CD14-positive monocyte (primary cell): ENCODE measurements around the gene ITGB1BP1. TPM values are rescaled to one million over a fixed set of nuclear protein-coding genes. Genes with fewer than 3 reads are reported as not detected.
A peak's percentile ranks its signal among the peaks of the same experiment; 100 is the strongest.

Experiments
- DNase-seq, 3 donors: peaks; one replicate each; pipeline ENCODE4 v3.0.0-alpha.2; 2011 to 2022
- H2AFZ ChIP-seq: 2 replicates; pipeline ENCODE4 v1.6.0; 2012; ENCODE audit warnings: mild to moderate bottlenecking, low read depth, low read length, inconsistent platforms; ENCODE audit not compliant: insufficient read depth, poor library complexity, severe bottlenecking
- H3K27ac ChIP-seq, 2 donors: 1 replicate in 1 of 2; 2 replicates in 1 of 2; pipeline ENCODE4 v1.5.1; 2012 to 2013; ENCODE audit warnings: low read length in 2 of 2, control low read depth in 1 of 2, inconsistent platforms in 1 of 2, low read depth in 1 of 2, mild to moderate bottlenecking in 1 of 2
- H3K27me3 ChIP-seq, 2 donors: one replicate each; pipeline versions ENCODE4 v1.6.0 to v1.6.1; 2011 to 2013; ENCODE audit warnings: low read length in 2 of 2; ENCODE audit not compliant: control insufficient read depth in 2 of 2, insufficient read depth in 2 of 2
- H3K36me3 ChIP-seq, 2 donors: replicated peaks in 1 of 2; 1 replicate in 1 of 2; 2 replicates in 1 of 2; pipeline versions ENCODE4 v1.5.1 to v1.6.1; 2012 to 2013; ENCODE audit warnings: low read length in 2 of 2, control low read depth in 1 of 2, inconsistent platforms in 1 of 2, mild to moderate bottlenecking in 1 of 2; ENCODE audit not compliant: insufficient read depth in 2 of 2, control insufficient read depth in 1 of 2
- H3K4me1 ChIP-seq, 2 donors: 1 replicate in 1 of 2; 2 replicates in 1 of 2; pipeline versions ENCODE4 v1.5.1 to v1.6.1; 2012 to 2013; ENCODE audit warnings: low read length in 2 of 2, control low read depth in 1 of 2, inconsistent platforms in 1 of 2, mild to moderate bottlenecking in 1 of 2, moderate library complexity in 1 of 2; ENCODE audit not compliant: insufficient read depth in 2 of 2, control insufficient read depth in 1 of 2
- H3K4me2 ChIP-seq: replicated peaks from 2 replicates; pipeline ENCODE3; 2012; ENCODE audit warnings: low read length, moderate library complexity, mild to moderate bottlenecking; ENCODE audit not compliant: poor library complexity, severe bottlenecking; ENCODE audit errors: extremely low read depth
- H3K4me3 ChIP-seq, 3 experiments: fragments of 200-600 bp in 1 of 3; sonication (generic) in 1 of 3; replicated peaks in 1 of 3; 1 replicate in 2 of 3; 2 replicates in 1 of 3; pipeline ENCODE4 v1.5.1; 2011 to 2013; ENCODE audit warnings: low read length in 3 of 3, mild to moderate bottlenecking in 3 of 3, control low read depth in 2 of 3, low read depth in 2 of 3, inconsistent platforms in 1 of 3, moderate library complexity in 1 of 3
- H3K79me2 ChIP-seq: 2 replicates; pipeline ENCODE4 v1.6.0; 2012; ENCODE audit warnings: mild to moderate bottlenecking, control low read depth, inconsistent platforms, low read length, moderate library complexity; ENCODE audit not compliant: insufficient read depth
- H3K9ac ChIP-seq: 2 replicates; pipeline ENCODE4 v1.6.0; 2017; ENCODE audit warnings: low read length, mild to moderate bottlenecking; ENCODE audit not compliant: insufficient read depth, poor library complexity, severe bottlenecking
- H3K9me3 ChIP-seq, 2 donors: replicated peaks in 1 of 2; 1 replicate in 1 of 2; 2 replicates in 1 of 2; pipeline versions ENCODE4 v1.5.1 to v1.6.1; 2012 to 2013; ENCODE audit warnings: low read length in 2 of 2, control low read depth in 1 of 2; ENCODE audit not compliant: control insufficient read depth in 1 of 2, insufficient read depth in 1 of 2
- H4K20me1 ChIP-seq: 2 replicates; pipeline ENCODE4 v1.6.0; 2012; ENCODE audit warnings: mild to moderate bottlenecking, low read length, control low read depth, moderate library complexity; ENCODE audit not compliant: insufficient read depth
- H3K27ac Mint-ChIP-seq, 7 donors: one replicate each; pipeline ENCODE4 v1.8.0; 2020; ENCODE audit warnings: mild to moderate bottlenecking in 7 of 7, mixed read lengths in 7 of 7, moderate library complexity in 6 of 7, inconsistent platforms in 2 of 7
- H3K27me3 Mint-ChIP-seq, 3 donors: one replicate each; pipeline ENCODE4 v1.8.0; 2021 to 2022; ENCODE audit warnings: low read depth in 3 of 3, mild to moderate bottlenecking in 3 of 3, mixed read lengths in 3 of 3, moderate library complexity in 3 of 3, inconsistent platforms in 1 of 3
- H3K36me3 Mint-ChIP-seq, 2 donors: one replicate each; pipeline ENCODE4 v1.8.0; 2020; ENCODE audit warnings: mixed read lengths in 2 of 2, inconsistent platforms in 1 of 2, mild to moderate bottlenecking in 1 of 2
- H3K4me1 Mint-ChIP-seq: one replicate; pipeline ENCODE4 v1.8.0; 2020; ENCODE audit warnings: mild to moderate bottlenecking, mixed read lengths
- H3K4me3 Mint-ChIP-seq, 2 donors: one replicate each; pipeline ENCODE4 v1.8.0; 2020; ENCODE audit warnings: mild to moderate bottlenecking in 2 of 2, mixed read lengths in 2 of 2, moderate library complexity in 1 of 2
- H3K9me3 Mint-ChIP-seq, 7 donors: one replicate each; pipeline ENCODE4 v1.8.0; 2020 to 2022; ENCODE audit warnings: mixed read lengths in 7 of 7, mild to moderate bottlenecking in 6 of 7, moderate library complexity in 6 of 7, inconsistent platforms in 2 of 7
- CTCF ChIP-seq: fragments of 200-600 bp; IDR thresholded peaks from one replicate; pipeline ENCODE4 v1.8.0; 2022; ENCODE audit warnings: antibody characterized with exemption, mild to moderate bottlenecking
- WGBS: methylation state at CpG from one replicate; pipeline ENCODE4 v1.1.5; 2013; ENCODE audit warnings: missing lambda C conversion rate; ENCODE audit not compliant: insufficient coverage; 5-methylcytosine and 5-hydroxymethylcytosine counted together
- intact Hi-C, 2 donors: fragments of 100-400 bp; cut with micrococcal nuclease; formaldehyde crosslinking; loops; one replicate each; pipeline versions ENCODE4 v1.15.0 to v1.15.1; 2023
- polyA plus RNA-seq, 3 donors: library from polyadenylated mRNA; depleted of rRNA in 1 of 3; unstranded in 2 of 3; stranded (reverse) in 1 of 3; fragments of 300-500 nt in 2 of 3; fragments of >200 nt in 1 of 3; fragmentation: Illumina TruSeq in 2 of 3; gene quantifications; 1 replicate in 2 of 3; 2 replicates in 1 of 3; pipeline ENCODE4 v1.2.3, GENCODE V29; 2012 to 2021

ITGB1BP1 gene
- polyA plus RNA-seq, 3 donors, result 38.5 to 125 (median 116) TPM

GRCh38 chr2:9423922-9424272 lies 569 bp upstream of the ITGB1BP1 start:
- peak overlapping the region in 5 of 7 donors; percentile 91 to 96 (median 94) for H3K27ac Mint-ChIP-seq
- H3K36me3 Mint-ChIP-seq, result peaks cover 3 to 5% of the 10 kb centered on the region in 2 donors
- peak overlapping the region; percentile 71 to 97 (median 85) for H3K4me3 ChIP-seq
- H2AFZ ChIP-seq, result peak overlapping the region; percentile 90
- H3K4me1 Mint-ChIP-seq, result peaks cover 17% of the 10 kb centered on the region
- peak overlapping the region; percentile 88 for H3K9ac ChIP-seq
- peak overlapping the region in 1 of 2 donors; percentile 96 for H3K4me3 Mint-ChIP-seq
- H3K4me1 ChIP-seq, result peaks cover 26 to 30% of the 10 kb centered on the region in 2 donors
- peak overlapping the region; percentile 84 to 91 for H3K27ac ChIP-seq
- no peak for TF ChIP-seq CTCF
- peaks cover 14% of the 10 kb centered on the region for H4K20me1 ChIP-seq
- no peaks in the 10 kb centered on the region for H3K9me3 Mint-ChIP-seq
- intact Hi-C loops, result loop anchor here in 1 of 2 donors (5.0 kb wide), 1 partner anchor 287 kb away; no protein-coding TSS in a partner anchor
- H3K27me3 ChIP-seq, result no peaks in the 10 kb centered on the region
- H3K27me3 Mint-ChIP-seq, result no peaks in the 10 kb centered on the region
- H3K9me3 ChIP-seq, result no peaks in the 10 kb centered on the region
- H3K36me3 ChIP-seq, result peaks cover 4 to 20% of the 10 kb centered on the region in 2 donors
- peak overlapping the region; percentile 80 for H3K4me2 ChIP-seq
- under 1% methylated on average over 21 of the region's 21 CpGs for WGBS
- peaks cover 79% of the 10 kb centered on the region for H3K79me2 ChIP-seq
- DNase-seq, result peak; percentile 3 to 31 (median 7)

- Histone ChIP-seq H3K27ac (peak overlapping the region; percentile 84 to 91), H3K4me3 (peak overlapping the region; percentile 71 to 97 (median 85)), H2AFZ (peak overlapping the region; percentile 90), H3K36me3 (peaks cover 0 to 28% of the 10 kb centered on the region in 2 donors), H3K79me2 (peaks cover 91% of the 10 kb centered on the region), H3K9ac (peak overlapping the region; percentile 88), H4K20me1 (peaks cover 19% of the 10 kb centered on the region), H3K27me3 (no peaks in the 10 kb centered on the region), H3K9me3 (no peaks in the 10 kb centered on the region), H3K4me2 (peak overlapping the region; percentile 80), H3K4me1 (peaks cover 26 to 30% of the 10 kb centered on the region in 2 donors)
- Mint-ChIP-seq H3K27me3 (no peaks in the 10 kb centered on the region), H3K9me3 (no peaks in the 10 kb centered on the region), H3K36me3 (peaks cover 10 to 16% of the 10 kb centered on the region in 2 donors), H3K27ac (peak overlapping the region; percentile 83 to 92 (median 91)), H3K4me1 (peaks cover 17% of the 10 kb centered on the region), H3K4me3 (peak overlapping the region in 1 of 2 donors; percentile 96)
- intact Hi-C loops, result loop anchor here in 1 of 2 donors (5.0 kb wide), 1 partner anchor 285 kb away; no protein-coding TSS in a partner anchor
- DNase-seq, result peak; percentile 6 to 25 (median 15)
- TF ChIP-seq CTCF, result peak; percentile 8
- 16% methylated on average over 41 of the region's 42 CpGs for WGBS
Observed at GRCh38 chr2:9422321-9423099, 818 bp downstream of the ITGB1BP1 start.
